NT2/D1 (cell line): ENCODE data around the gene P2RX2.

Experiments used
- SUZ12 ChIP-seq: IDR thresholded peaks from 2 replicates; pipeline ENCODE4 v1.6.1; 2011; ENCODE audit not compliant: insufficient read length, insufficient read depth; ENCODE audit errors: extremely low read depth
- ZNF274 ChIP-seq: IDR thresholded peaks from 2 replicates; pipeline ENCODE4 v1.6.1; 2011; ENCODE audit warnings: mild to moderate bottlenecking, low read depth, low read length

GRCh38 chr12:132572106-132572505, 46.5 kb upstream of the P2RX2 start:
- TF ChIP-seq ZNF274 (no peak), SUZ12 (no peak)
